ENCODE data around the gene STRADA.

DNA sequence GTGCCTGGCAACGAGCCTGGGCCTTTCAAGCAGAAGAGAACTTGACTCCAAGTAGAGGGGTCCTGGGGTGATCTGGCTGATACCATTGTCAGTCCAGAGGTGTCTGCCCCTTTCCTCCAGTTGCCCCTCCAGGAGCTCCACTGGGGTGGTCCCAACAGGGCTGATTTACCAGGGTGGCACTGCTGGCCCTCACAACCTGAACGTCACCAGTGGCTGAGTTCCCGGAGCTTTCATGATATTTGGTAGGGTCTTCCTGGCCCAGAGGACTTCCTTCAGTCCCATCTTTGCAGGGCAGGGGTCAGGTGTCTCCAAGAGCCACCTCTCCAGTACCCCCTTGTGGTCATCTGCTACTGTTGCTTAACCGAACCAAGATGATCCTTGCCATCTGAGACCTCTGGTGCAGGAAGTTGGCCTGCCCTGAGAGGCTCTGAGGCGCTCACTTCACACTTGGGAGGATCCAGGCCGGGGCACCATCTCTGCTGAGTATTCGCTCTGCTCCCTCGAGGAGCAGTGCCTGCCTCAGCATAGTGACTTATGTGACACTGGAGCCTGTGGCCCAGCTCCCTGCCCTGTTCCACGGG, 45.1 kb downstream of the STRADA start:
- TF ChIP-seq POLR2A (IDR thresholded peaks at IDR 0.05) (no peak), EP300 (IDR thresholded peaks at IDR 0.05) (no peak)
- TF ChIP-seq, protein P1, sequence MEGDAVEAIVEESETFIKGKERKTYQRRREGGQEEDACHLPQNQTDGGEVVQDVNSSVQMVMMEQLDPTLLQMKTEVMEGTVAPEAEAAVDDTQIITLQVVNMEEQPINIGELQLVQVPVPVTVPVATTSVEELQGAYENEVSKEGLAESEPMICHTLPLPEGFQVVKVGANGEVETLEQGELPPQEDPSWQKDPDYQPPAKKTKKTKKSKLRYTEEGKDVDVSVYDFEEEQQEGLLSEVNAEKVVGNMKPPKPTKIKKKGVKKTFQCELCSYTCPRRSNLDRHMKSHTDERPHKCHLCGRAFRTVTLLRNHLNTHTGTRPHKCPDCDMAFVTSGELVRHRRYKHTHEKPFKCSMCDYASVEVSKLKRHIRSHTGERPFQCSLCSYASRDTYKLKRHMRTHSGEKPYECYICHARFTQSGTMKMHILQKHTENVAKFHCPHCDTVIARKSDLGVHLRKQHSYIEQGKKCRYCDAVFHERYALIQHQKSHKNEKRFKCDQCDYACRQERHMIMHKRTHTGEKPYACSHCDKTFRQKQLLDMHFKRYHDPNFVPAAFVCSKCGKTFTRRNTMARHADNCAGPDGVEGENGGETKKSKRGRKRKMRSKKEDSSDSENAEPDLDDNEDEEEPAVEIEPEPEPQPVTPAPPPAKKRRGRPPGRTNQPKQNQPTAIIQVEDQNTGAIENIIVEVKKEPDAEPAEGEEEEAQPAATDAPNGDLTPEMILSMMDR (IDR thresholded peaks at IDR 0.05): peak in 1 of 2 donors; percentile 16

Data from suprapubic skin (tissue), 3 donors.